GM21737 (cell line): ENCODE measurements around the gene ATG9A.
"Not testable (repeated sequence)": the region's sequence is repeated elsewhere in the genome, so short reads cannot be mapped to it uniquely, and the experiment has no call there.

Experiments used
- ATAC-seq: cut with Tn5 transposase; IDR thresholded peaks from one replicate; pipeline ENCODE4 v1.9.1; 2021; ENCODE audit warnings: mild to moderate bottlenecking, moderate library complexity; ENCODE audit not compliant: unreplicated experiment

The ATG9A gene

GRCh38 chr2:219229305-219230058 is at the start of gene ATG9A, which contains the start of gene ANKZF1:
TSS of gene ATG9A (minus strand) at chr2:219229636. CDS start at chr2:219228024, 1,612 bp downstream.
TSS of gene ANKZF1 (plus strand) at chr2:219229806. CDS start at chr2:219230258, 452 bp downstream.
- peak; percentile 97 for ATAC-seq

GRCh38 chr2:219278655-219279150 is 49.3 kb upstream of the ATG9A start:
- ATAC-seq: no peak

GRCh38 chr2:219277703-219278654 is 48.5 kb upstream of the ATG9A start:
- ATAC-seq: no peak

GRCh38 chr2:219274361-219274921 is 45.0 kb upstream of the ATG9A start:
- no peak for ATAC-seq

- ATAC-seq: no peak
These were observed 44.5 kb upstream of the ATG9A start for GRCh38 chr2:219273937-219274336.

- no peak for ATAC-seq
These were observed 43.6 kb upstream of the ATG9A start for GRCh38 chr2:219272995-219273394.

GRCh38 chr2:219272356-219272755 is 42.9 kb upstream of the ATG9A start:
- no peak for ATAC-seq

GRCh38 chr2:219271021-219271420 is 41.6 kb upstream of the ATG9A start:
- no peak for ATAC-seq

- ATAC-seq: no peak
These were observed 40.6 kb upstream of the ATG9A start for GRCh38 chr2:219270055-219270372.

- no peak for ATAC-seq
These were observed 40.1 kb upstream of the ATG9A start for GRCh38 chr2:219269362-219270054.

GRCh38 chr2:219268294-219268693 is 38.9 kb upstream of the ATG9A start:
- no peak for ATAC-seq

GRCh38 chr2:219266886-219267285 is 37.5 kb upstream of the ATG9A start:
- ATAC-seq: no peak

GRCh38 chr2:219266232-219266631 is 36.8 kb upstream of the ATG9A start:
- ATAC-seq: no peak

- no peak for ATAC-seq
These were observed 31.8 kb upstream of the ATG9A start for GRCh38 chr2:219261024-219261855.

GRCh38 chr2:219258942-219259341 is 29.5 kb upstream of the ATG9A start:
- not testable (repeated sequence) for ATAC-seq

GRCh38 chr2:219254590-219255201 is 25.3 kb upstream of the ATG9A start:
- no peak for ATAC-seq

GRCh38 chr2:219253753-219254589 is 24.5 kb upstream of the ATG9A start, which contains the start of gene TUBA4A:
TSS of gene TUBA4A (minus strand) at chr2:219253918. CDS start at chr2:219253858, 60 bp downstream.
- peak; percentile 45 for ATAC-seq
